ENCODE measurements around the gene PTGR1.

Gene PTGR1

GRCh38 chr9:111599092-111599954 lies at the start of gene PTGR1:
PTGR1 (minus strand) TSS chr9:111599647; CDS start chr9:111597422, 2,225 bp downstream.
- Histone ChIP-seq H3K36me3 (ENCODE audit: insufficient read depth, low read length) (peaks cover 5% of the 10 kb centered on the region; the same call in 1 of the 2 replicates), H3K4me1 (ENCODE audit: insufficient read depth, low read length) (no peaks in the 10 kb centered on the region), H3K9ac (ENCODE audit: low read depth, low read length) (peak within 1 kb of the TSS; percentile 83), H3K9me3 (ENCODE audit: control insufficient read depth, insufficient read depth, low read length) (no peaks in the 10 kb centered on the region)

GRCh38 chr9:111649016-111649415 lies 49.6 kb upstream of the PTGR1 start:
- no peaks in the 10 kb centered on the region; the same call in 1 of the 2 replicates for H3K36me3 ChIP-seq (ENCODE audit: insufficient read depth, low read length)
- H3K9me3 ChIP-seq (ENCODE audit: control insufficient read depth, insufficient read depth, low read length) = no peaks in the 10 kb centered on the region
- H3K4me1 ChIP-seq (ENCODE audit: insufficient read depth, low read length) = no peaks in the 10 kb centered on the region
- H3K9ac ChIP-seq (ENCODE audit: low read depth, low read length) = no peak overlapping the region

GRCh38 chr9:111648066-111648465 lies 48.6 kb upstream of the PTGR1 start:
- Histone ChIP-seq H3K4me1 (ENCODE audit: insufficient read depth, low read length) (no peaks in the 10 kb centered on the region), H3K36me3 (ENCODE audit: insufficient read depth, low read length) (no peaks in the 10 kb centered on the region; the same call in 1 of the 2 replicates), H3K9me3 (ENCODE audit: control insufficient read depth, insufficient read depth, low read length) (no peaks in the 10 kb centered on the region), H3K9ac (ENCODE audit: low read depth, low read length) (no peak overlapping the region)

- no peaks in the 10 kb centered on the region for H3K4me1 ChIP-seq (ENCODE audit: insufficient read depth, low read length)
- H3K9ac ChIP-seq (ENCODE audit: low read depth, low read length) = no peak overlapping the region
- no peaks in the 10 kb centered on the region; the same call in 1 of the 2 replicates for H3K36me3 ChIP-seq (ENCODE audit: insufficient read depth, low read length)
- H3K9me3 ChIP-seq (ENCODE audit: control insufficient read depth, insufficient read depth, low read length) = no peaks in the 10 kb centered on the region
These were observed 47.0 kb upstream of the PTGR1 start for GRCh38 chr9:111646417-111646816.

GRCh38 chr9:111645806-111646205 lies 46.4 kb upstream of the PTGR1 start:
- no peaks in the 10 kb centered on the region for H3K4me1 ChIP-seq (ENCODE audit: insufficient read depth, low read length)
- no peak overlapping the region for H3K9ac ChIP-seq (ENCODE audit: low read depth, low read length)
- H3K36me3 ChIP-seq (ENCODE audit: insufficient read depth, low read length) = no peaks in the 10 kb centered on the region; the same call in 1 of the 2 replicates
- H3K9me3 ChIP-seq (ENCODE audit: control insufficient read depth, insufficient read depth, low read length) = no peaks in the 10 kb centered on the region

GRCh38 chr9:111644195-111644772 lies 44.8 kb upstream of the PTGR1 start:
- Histone ChIP-seq H3K4me1 (ENCODE audit: insufficient read depth, low read length) (no peaks in the 10 kb centered on the region), H3K9ac (ENCODE audit: low read depth, low read length) (no peak overlapping the region), H3K36me3 (ENCODE audit: insufficient read depth, low read length) (no peaks in the 10 kb centered on the region; the same call in 1 of the 2 replicates), H3K9me3 (ENCODE audit: control insufficient read depth, insufficient read depth, low read length) (peaks cover 5% of the 10 kb centered on the region; the same call in 1 of the 2 replicates)

GRCh38 chr9:111637421-111637950 lies 38.0 kb upstream of the PTGR1 start:
- Histone ChIP-seq H3K9me3 (ENCODE audit: control insufficient read depth, insufficient read depth, low read length) (peaks cover 11% of the 10 kb centered on the region), H3K4me1 (ENCODE audit: insufficient read depth, low read length) (peaks cover 5% of the 10 kb centered on the region), H3K36me3 (ENCODE audit: insufficient read depth, low read length) (no peaks in the 10 kb centered on the region), H3K9ac (ENCODE audit: low read depth, low read length) (no peak overlapping the region)

GRCh38 chr9:111634860-111635259 lies 35.4 kb upstream of the PTGR1 start:
- Histone ChIP-seq H3K9me3 (ENCODE audit: control insufficient read depth, insufficient read depth, low read length) (peaks cover 11% of the 10 kb centered on the region), H3K36me3 (ENCODE audit: insufficient read depth, low read length) (no peaks in the 10 kb centered on the region), H3K9ac (ENCODE audit: low read depth, low read length) (no peak overlapping the region), H3K4me1 (ENCODE audit: insufficient read depth, low read length) (peaks cover 10% of the 10 kb centered on the region)

- Histone ChIP-seq H3K36me3 (ENCODE audit: insufficient read depth, low read length) (no peaks in the 10 kb centered on the region), H3K9ac (ENCODE audit: low read depth, low read length) (no peak overlapping the region), H3K9me3 (ENCODE audit: control insufficient read depth, insufficient read depth, low read length) (no peaks in the 10 kb centered on the region), H3K4me1 (ENCODE audit: insufficient read depth, low read length) (peaks cover 10% of the 10 kb centered on the region)
These were observed 33.9 kb upstream of the PTGR1 start for GRCh38 chr9:111633389-111633736.

GRCh38 chr9:111632695-111633388 lies 33.4 kb upstream of the PTGR1 start:
- Histone ChIP-seq H3K36me3 (ENCODE audit: insufficient read depth, low read length) (no peaks in the 10 kb centered on the region), H3K9ac (ENCODE audit: low read depth, low read length) (peak overlapping the region; percentile 83; the same call in 1 of the 2 replicates), H3K9me3 (ENCODE audit: control insufficient read depth, insufficient read depth, low read length) (no peaks in the 10 kb centered on the region), H3K4me1 (ENCODE audit: insufficient read depth, low read length) (peaks cover 10% of the 10 kb centered on the region)

- H3K4me1 ChIP-seq (ENCODE audit: insufficient read depth, low read length) = peaks cover 14% of the 10 kb centered on the region
- H3K9me3 ChIP-seq (ENCODE audit: control insufficient read depth, insufficient read depth, low read length) = no peaks in the 10 kb centered on the region
- no peaks in the 10 kb centered on the region for H3K36me3 ChIP-seq (ENCODE audit: insufficient read depth, low read length)
- H3K9ac ChIP-seq (ENCODE audit: low read depth, low read length) = peak overlapping the region; percentile 83
These were observed 32.6 kb upstream of the PTGR1 start for GRCh38 chr9:111632060-111632459.

GRCh38 chr9:111631214-111631971 lies 31.9 kb upstream of the PTGR1 start, which contains the start of gene DNAJC25:
DNAJC25 (plus strand) TSS chr9:111631334; CDS start chr9:111631408, 74 bp downstream.
- Histone ChIP-seq H3K36me3 (ENCODE audit: insufficient read depth, low read length) (no peaks in the 10 kb centered on the region), H3K9ac (ENCODE audit: low read depth, low read length) (peak within 1 kb of the TSS; percentile 83), H3K9me3 (ENCODE audit: control insufficient read depth, insufficient read depth, low read length) (no peaks in the 10 kb centered on the region), H3K4me1 (ENCODE audit: insufficient read depth, low read length) (peaks cover 14% of the 10 kb centered on the region)

GRCh38 chr9:111630964-111631213 lies 31.4 kb upstream of the PTGR1 start:
- Histone ChIP-seq H3K36me3 (ENCODE audit: insufficient read depth, low read length) (no peaks in the 10 kb centered on the region), H3K4me1 (ENCODE audit: insufficient read depth, low read length) (peaks cover 14% of the 10 kb centered on the region), H3K9me3 (ENCODE audit: control insufficient read depth, insufficient read depth, low read length) (no peaks in the 10 kb centered on the region), H3K9ac (ENCODE audit: low read depth, low read length) (peak overlapping the region; percentile 83)
